ENCODE measurements around the gene PRF1.

The PRF1 gene

DNA sequence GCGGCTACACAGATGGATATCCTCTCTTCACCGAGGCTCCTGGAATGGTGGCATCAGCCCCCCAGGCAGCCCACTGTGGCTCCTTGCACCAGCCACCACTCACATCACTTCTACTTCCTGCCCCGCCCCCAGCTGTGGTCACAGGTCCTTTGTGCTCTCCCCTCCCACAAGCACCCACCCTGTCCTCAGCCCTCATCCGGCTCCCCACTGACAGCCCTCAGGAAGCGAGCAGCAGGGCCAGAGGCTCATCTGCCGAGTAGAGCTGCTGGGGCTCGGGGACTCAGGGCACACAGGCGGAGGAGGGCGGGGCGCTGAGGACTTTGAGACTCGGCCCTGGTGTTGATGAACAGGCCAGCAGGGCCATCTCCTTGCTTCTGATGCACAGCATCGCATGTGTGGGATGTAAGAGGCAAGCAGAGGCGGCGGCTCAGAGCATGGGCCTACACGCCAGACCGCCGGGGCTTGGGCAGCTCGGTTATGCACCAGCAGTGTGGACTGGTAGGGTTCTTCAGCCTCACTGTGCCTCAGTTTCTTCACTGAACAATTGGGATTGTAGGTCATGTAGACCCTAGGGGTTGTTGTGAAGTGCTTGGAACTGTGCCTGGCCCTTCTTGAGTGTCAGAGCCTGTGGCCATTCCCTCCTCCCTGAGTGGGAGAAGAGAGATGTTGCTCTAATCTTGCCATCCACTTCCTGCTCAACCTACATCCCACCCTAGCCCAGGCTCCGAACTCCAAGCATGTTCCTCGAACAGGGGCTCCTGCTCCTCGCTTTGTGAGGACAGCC lies at the start of gene PRF1:
Gene PRF1 (minus strand): TSS at position 77 of the 784 bp plus-strand sequence. CDS start 1,839 bp downstream, outside the sequence.
- Histone ChIP-seq H3K27me3 (no peaks in the 10 kb centered on the region), H3K27ac (no peak within 1 kb of the TSS), H3K4me3 (ENCODE audit: low read depth in 1 of 2, low read length in 1 of 2) (no peak within 1 kb of the TSS), H3K36me3 (no peaks in the 10 kb centered on the region), H3K9me3 (no peaks in the 10 kb centered on the region), H3K4me1 (ENCODE audit: control insufficient read depth in 1 of 2, insufficient read depth in 1 of 2, low read depth in 1 of 2, low read length in 1 of 2) (peaks cover 0 to 2% of the 10 kb centered on the region in 2 experiments)
- TF ChIP-seq, protein P1, sequence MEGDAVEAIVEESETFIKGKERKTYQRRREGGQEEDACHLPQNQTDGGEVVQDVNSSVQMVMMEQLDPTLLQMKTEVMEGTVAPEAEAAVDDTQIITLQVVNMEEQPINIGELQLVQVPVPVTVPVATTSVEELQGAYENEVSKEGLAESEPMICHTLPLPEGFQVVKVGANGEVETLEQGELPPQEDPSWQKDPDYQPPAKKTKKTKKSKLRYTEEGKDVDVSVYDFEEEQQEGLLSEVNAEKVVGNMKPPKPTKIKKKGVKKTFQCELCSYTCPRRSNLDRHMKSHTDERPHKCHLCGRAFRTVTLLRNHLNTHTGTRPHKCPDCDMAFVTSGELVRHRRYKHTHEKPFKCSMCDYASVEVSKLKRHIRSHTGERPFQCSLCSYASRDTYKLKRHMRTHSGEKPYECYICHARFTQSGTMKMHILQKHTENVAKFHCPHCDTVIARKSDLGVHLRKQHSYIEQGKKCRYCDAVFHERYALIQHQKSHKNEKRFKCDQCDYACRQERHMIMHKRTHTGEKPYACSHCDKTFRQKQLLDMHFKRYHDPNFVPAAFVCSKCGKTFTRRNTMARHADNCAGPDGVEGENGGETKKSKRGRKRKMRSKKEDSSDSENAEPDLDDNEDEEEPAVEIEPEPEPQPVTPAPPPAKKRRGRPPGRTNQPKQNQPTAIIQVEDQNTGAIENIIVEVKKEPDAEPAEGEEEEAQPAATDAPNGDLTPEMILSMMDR (IDR thresholded peaks at IDR 0.05): no peak

DNA sequence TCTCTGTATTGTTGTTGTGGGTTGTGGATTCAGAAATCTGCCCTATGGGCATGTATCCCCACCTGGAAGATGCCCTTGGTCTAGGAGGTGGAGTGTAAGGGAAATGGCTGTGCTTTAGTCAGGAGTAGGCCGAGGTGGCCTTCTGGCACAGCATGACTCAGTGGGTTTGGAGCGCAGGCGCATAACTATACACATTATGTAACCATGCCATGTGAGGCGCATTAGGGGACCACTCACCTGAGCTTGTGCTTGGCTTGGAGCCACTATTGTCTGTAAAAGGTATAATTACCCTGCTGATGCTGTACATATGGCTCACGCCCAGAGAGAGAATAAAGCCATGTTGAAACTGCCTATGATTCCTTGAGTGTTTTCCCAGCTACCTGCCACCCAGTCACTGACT lies 49.1 kb upstream of the PRF1 start:
- Histone ChIP-seq H3K27ac (no peak overlapping the region), H3K4me1 (ENCODE audit: control insufficient read depth in 1 of 2, insufficient read depth in 1 of 2, low read depth in 1 of 2, low read length in 1 of 2) (no peaks in the 10 kb centered on the region), H3K36me3 (no peaks in the 10 kb centered on the region), H3K27me3 (no peaks in the 10 kb centered on the region), H3K4me3 (ENCODE audit: low read depth in 1 of 2, low read length in 1 of 2) (no peak overlapping the region), H3K9me3 (peaks cover 6% of the 10 kb centered on the region)
- TF ChIP-seq, protein P1 (IDR thresholded peaks at IDR 0.05): no peak

DNA sequence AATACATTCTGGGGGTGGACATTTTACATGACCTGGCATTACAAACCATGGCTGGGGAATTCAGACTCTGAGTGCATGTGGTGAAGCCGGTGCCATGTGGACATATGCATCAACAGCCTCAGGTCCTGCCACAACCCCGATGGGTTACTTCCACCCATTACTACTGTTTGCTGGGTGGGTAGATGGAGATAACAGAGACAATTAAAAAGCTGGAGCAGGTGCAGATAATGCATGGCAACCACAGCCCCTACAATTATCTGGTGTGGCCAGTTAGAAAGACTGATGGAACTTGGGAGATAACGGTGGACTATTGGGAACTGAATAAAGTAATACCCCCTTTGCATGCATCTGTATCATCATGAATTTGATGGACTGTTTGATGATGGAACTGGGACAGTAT lies 48.2 kb upstream of the PRF1 start:
- Histone ChIP-seq H3K27ac (no peak overlapping the region), H3K9me3 (peaks cover 6% of the 10 kb centered on the region), H3K27me3 (no peaks in the 10 kb centered on the region), H3K4me3 (ENCODE audit: low read depth in 1 of 2, low read length in 1 of 2) (no peak overlapping the region), H3K36me3 (no peaks in the 10 kb centered on the region), H3K4me1 (ENCODE audit: control insufficient read depth in 1 of 2, insufficient read depth in 1 of 2, low read depth in 1 of 2, low read length in 1 of 2) (no peaks in the 10 kb centered on the region)
- TF ChIP-seq, protein P1 (IDR thresholded peaks at IDR 0.05): no peak

DNA sequence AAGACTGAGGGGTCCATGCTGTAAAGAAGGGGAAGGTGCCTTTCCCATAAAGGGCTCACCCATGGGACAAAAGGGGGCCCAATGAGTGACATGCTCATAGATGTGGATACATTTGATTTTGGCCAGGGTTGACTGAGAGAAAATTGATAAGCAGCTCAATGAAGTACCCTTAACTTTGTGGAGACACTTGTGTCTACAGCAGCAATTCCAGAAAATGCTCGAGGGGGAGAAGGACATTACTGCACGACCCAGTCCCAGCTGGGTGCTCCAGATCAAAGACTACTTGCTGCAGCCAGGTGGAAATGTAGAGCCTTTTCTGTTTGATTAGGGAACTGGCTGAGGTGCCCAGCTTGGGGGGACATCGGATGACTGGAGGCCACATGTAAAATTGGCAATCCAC lies 47.6 kb upstream of the PRF1 start:
- Histone ChIP-seq H3K4me3 (ENCODE audit: low read depth in 1 of 2, low read length in 1 of 2) (no peak overlapping the region), H3K4me1 (ENCODE audit: control insufficient read depth in 1 of 2, insufficient read depth in 1 of 2, low read depth in 1 of 2, low read length in 1 of 2) (no peaks in the 10 kb centered on the region), H3K9me3 (peaks cover 6% of the 10 kb centered on the region), H3K36me3 (no peaks in the 10 kb centered on the region), H3K27me3 (no peaks in the 10 kb centered on the region), H3K27ac (no peak overlapping the region)
- TF ChIP-seq, protein P1 (IDR thresholded peaks at IDR 0.05): no peak

DNA sequence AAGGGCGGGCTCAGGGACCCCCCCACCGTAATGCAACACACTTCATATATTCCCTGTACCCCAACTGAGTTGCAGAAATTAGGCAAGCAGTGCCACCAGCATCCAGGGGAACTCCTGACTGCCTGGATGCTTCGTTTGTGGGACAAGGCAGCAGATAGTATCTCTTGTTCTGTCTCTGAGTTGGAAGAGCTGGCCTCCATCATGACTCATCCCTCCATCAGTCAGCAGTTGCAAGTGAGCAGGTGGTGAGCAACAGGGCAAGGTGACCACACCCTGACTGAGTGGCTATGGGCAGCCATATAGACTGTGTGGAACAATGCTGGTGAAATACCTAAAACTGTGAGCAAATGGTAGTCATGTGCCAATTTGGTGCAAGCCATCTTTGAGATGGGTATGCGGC lies 47.0 kb upstream of the PRF1 start:
- Histone ChIP-seq H3K27me3 (no peaks in the 10 kb centered on the region), H3K27ac (no peak overlapping the region), H3K4me3 (ENCODE audit: low read depth in 1 of 2, low read length in 1 of 2) (no peak overlapping the region), H3K4me1 (ENCODE audit: control insufficient read depth in 1 of 2, insufficient read depth in 1 of 2, low read depth in 1 of 2, low read length in 1 of 2) (no peaks in the 10 kb centered on the region), H3K36me3 (no peaks in the 10 kb centered on the region), H3K9me3 (peaks cover 6% of the 10 kb centered on the region)
- TF ChIP-seq, protein P1 (IDR thresholded peaks at IDR 0.05): no peak

Data from neutrophil (primary cell).